Liver (tissue), 9 donors: ENCODE measurements around the gene RPS6KA2. TPM values are rescaled to one million over a fixed set of nuclear protein-coding genes. Genes with fewer than 3 reads are reported as not detected.

Experiments used
- DNase-seq: peaks from one replicate; pipeline ENCODE4 v3.0.0-alpha.2; 2017; ENCODE audit warnings: low spot score
- H3K27ac ChIP-seq, 2 donors: one replicate each; pipeline ENCODE4 v1.7.0; 2013; ENCODE audit warnings: inconsistent platforms in 2 of 2, low read length in 2 of 2, control low read depth in 1 of 2, low read depth in 1 of 2, mild to moderate bottlenecking in 1 of 2
- H3K27me3 ChIP-seq, 4 donors: one replicate each; pipeline versions ENCODE4 v1.6.1 to v1.7.0; 2013; ENCODE audit warnings: low read length in 3 of 4, inconsistent platforms in 1 of 4, mild to moderate bottlenecking in 1 of 4, moderate library complexity in 1 of 4; ENCODE audit not compliant: control insufficient read depth in 4 of 4, insufficient read depth in 4 of 4
- H3K36me3 ChIP-seq, 4 donors: one replicate each; pipeline versions ENCODE4 v1.6.1 to v1.7.0; 2013; ENCODE audit warnings: low read length in 3 of 4, mild to moderate bottlenecking in 3 of 4, low read depth in 1 of 4, moderate library complexity in 1 of 4; ENCODE audit not compliant: control insufficient read depth in 4 of 4, insufficient read depth in 3 of 4
- H3K4me1 ChIP-seq, 4 donors: one replicate each; pipeline versions ENCODE4 v1.6.1 to v1.7.0; 2013; ENCODE audit warnings: low read length in 3 of 4, mild to moderate bottlenecking in 3 of 4, moderate library complexity in 1 of 4; ENCODE audit not compliant: control insufficient read depth in 4 of 4, insufficient read depth in 4 of 4
- H3K4me3 ChIP-seq, 3 donors: one replicate each; pipeline versions ENCODE4 v1.6.1 to v1.7.0; 2013; ENCODE audit warnings: low read length in 3 of 3, control low read depth in 1 of 3, low read depth in 1 of 3, mild to moderate bottlenecking in 1 of 3
- H3K9ac ChIP-seq, 2 donors: one replicate each; pipeline ENCODE4 v1.7.0; 2013; ENCODE audit warnings: low read length in 2 of 2, mild to moderate bottlenecking in 2 of 2, moderate library complexity in 2 of 2, control low read depth in 1 of 2, low read depth in 1 of 2
- H3K9me3 ChIP-seq, 4 donors: one replicate each; pipeline versions ENCODE4 v1.6.1 to v1.7.0; 2013; ENCODE audit warnings: low read length in 3 of 4; ENCODE audit not compliant: control insufficient read depth in 4 of 4
- ATF3 ChIP-seq: IDR thresholded peaks from 2 replicates; pipeline ENCODE4 v1.6.1; 2016; ENCODE audit warnings: antibody characterized with exemption
- EGR1 ChIP-seq, 2 donors: IDR thresholded peaks; 2 replicates each; pipeline ENCODE4 v1.6.1; 2016 to 2018; ENCODE audit warnings: antibody characterized with exemption in 2 of 2, low read depth in 2 of 2
- FOXA1 ChIP-seq: IDR thresholded peaks from 2 replicates; pipeline ENCODE4 v1.6.1; 2016; ENCODE audit warnings: antibody characterized with exemption
- FOXA2 ChIP-seq: IDR thresholded peaks from 2 replicates; pipeline ENCODE4 v1.6.1; 2016; ENCODE audit warnings: antibody characterized with exemption
- GABPA ChIP-seq, 2 donors: IDR thresholded peaks in 1 of 2; conservative IDR thresholded peaks in 1 of 2; 2 replicates each; pipeline ENCODE4 v1.6.1; 2016; ENCODE audit warnings: antibody characterized with exemption in 2 of 2, mild to moderate bottlenecking in 1 of 2, moderate library complexity in 1 of 2
- HNF4A ChIP-seq, 2 donors: conservative IDR thresholded peaks; 2 replicates each; pipeline ENCODE4 v1.6.1; 2016; ENCODE audit warnings: antibody characterized with exemption in 2 of 2, mild to moderate bottlenecking in 2 of 2
- HNF4G ChIP-seq: IDR thresholded peaks from 2 replicates; pipeline ENCODE4 v1.6.1; 2016; ENCODE audit warnings: antibody characterized with exemption
- JUND ChIP-seq, 2 donors: IDR thresholded peaks; 2 replicates each; pipeline ENCODE4 v1.6.1; 2016; ENCODE audit warnings: antibody characterized with exemption in 2 of 2
- NR2F2 ChIP-seq: IDR thresholded peaks from 2 replicates; pipeline ENCODE4 v1.6.1; 2016; ENCODE audit warnings: antibody characterized with exemption
- RAD21 ChIP-seq, 2 donors: IDR thresholded peaks; 2 replicates each; pipeline ENCODE4 v1.6.1; 2016; ENCODE audit warnings: antibody characterized with exemption in 2 of 2, mild to moderate bottlenecking in 2 of 2
- REST ChIP-seq: IDR thresholded peaks from 2 replicates; pipeline ENCODE4 v1.6.1; 2016; ENCODE audit warnings: antibody characterized with exemption, mild to moderate bottlenecking
- RXRA ChIP-seq, 2 donors: IDR thresholded peaks; 2 replicates each; pipeline ENCODE4 v1.6.1; 2017 to 2018; ENCODE audit warnings: antibody characterized with exemption in 2 of 2, mild to moderate bottlenecking in 1 of 2
- SP1 ChIP-seq: IDR thresholded peaks from 2 replicates; pipeline ENCODE4 v1.6.1; 2018; ENCODE audit warnings: antibody characterized with exemption, mild to moderate bottlenecking
- TAF1 ChIP-seq: conservative IDR thresholded peaks from 2 replicates; pipeline ENCODE4 v1.6.1; 2016; ENCODE audit warnings: antibody characterized with exemption, mild to moderate bottlenecking
- YY1 ChIP-seq: IDR thresholded peaks from 2 replicates; pipeline ENCODE4 v1.6.1; 2016; ENCODE audit warnings: antibody characterized with exemption, mild to moderate bottlenecking
- WGBS: extraction: QIAGEN DNeasy Blood & Tissue Kit; methylation state at CpG from one replicate; pipeline ENCODE4 v1.1.7; 2013; 5-methylcytosine and 5-hydroxymethylcytosine counted together
- polyA plus RNA-seq, 2 donors: library from polyadenylated mRNA; stranded (reverse) in 1 of 2; unstranded in 1 of 2; fragments of 200-250 nt in 1 of 2; fragments of >200 nt in 1 of 2; fragmentation: Nextera tagmentation in 1 of 2; extraction: Ambion mirVana in 1 of 2; gene quantifications; one replicate each; pipeline versions ENCODE4 v1.2.1 to v1.2.3, GENCODE V29; 2013 to 2015
- total RNA-seq, 2 donors: library from RNA; depleted of rRNA; stranded (reverse); fragments of >200 nt; gene quantifications; one replicate each; pipeline ENCODE4 v1.2.3, GENCODE V29; 2014
- TF ChIP-seq, protein P1 (sequence below): IDR thresholded peaks from 2 replicates; pipeline ENCODE4 v1.6.1; 2016; ENCODE audit warnings: antibody characterized with exemption
- TF ChIP-seq, protein P2 (sequence below): IDR thresholded peaks from 2 replicates; pipeline ENCODE4 v1.6.1; 2016; ENCODE audit warnings: antibody characterized with exemption
- TF ChIP-seq, protein P3 (sequence below): fragments of 150-350 bp; IDR thresholded peaks from 2 replicates; pipeline ENCODE4 v1.5.1; 2017; ENCODE audit warnings: improper control_type of control experiment, low read depth, low read length; ENCODE audit not compliant: missing input control
- donor health status: healthy.
- donor health status: healthy.
- donor health status: healthy.
- donor health status: healthy.
- donor health status: healthy.

RPS6KA2 gene
- total and polyA plus RNA-seq, 4 donors: 2.5 to 9.0 (median 5.0) TPM

- TF ChIP-seq EGR1 (IDR thresholded peaks at IDR 0.05; ENCODE audit: low read depth in 2 of 2) (no peak), TAF1 (no peak), REST (no peak), HNF4A (conservative IDR thresholded peaks at IDR 0.05) (no peak), ATF3 (no peak), FOXA2 (no peak), RXRA (IDR thresholded peaks at IDR 0.05) (no peak), NR2F2 (no peak), JUND (IDR thresholded peaks at IDR 0.05) (no peak), GABPA (IDR thresholded peaks at IDR 0.05 in 1 of 2, conservative IDR thresholded peaks at IDR 0.05 in 1 of 2) (no peak), HNF4G (no peak), RAD21 (IDR thresholded peaks at IDR 0.05) (no peak)
- TF ChIP-seq, protein P1, sequence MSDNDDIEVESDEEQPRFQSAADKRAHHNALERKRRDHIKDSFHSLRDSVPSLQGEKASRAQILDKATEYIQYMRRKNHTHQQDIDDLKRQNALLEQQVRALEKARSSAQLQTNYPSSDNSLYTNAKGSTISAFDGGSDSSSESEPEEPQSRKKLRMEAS: no peak
- TF ChIP-seq, protein P2, sequence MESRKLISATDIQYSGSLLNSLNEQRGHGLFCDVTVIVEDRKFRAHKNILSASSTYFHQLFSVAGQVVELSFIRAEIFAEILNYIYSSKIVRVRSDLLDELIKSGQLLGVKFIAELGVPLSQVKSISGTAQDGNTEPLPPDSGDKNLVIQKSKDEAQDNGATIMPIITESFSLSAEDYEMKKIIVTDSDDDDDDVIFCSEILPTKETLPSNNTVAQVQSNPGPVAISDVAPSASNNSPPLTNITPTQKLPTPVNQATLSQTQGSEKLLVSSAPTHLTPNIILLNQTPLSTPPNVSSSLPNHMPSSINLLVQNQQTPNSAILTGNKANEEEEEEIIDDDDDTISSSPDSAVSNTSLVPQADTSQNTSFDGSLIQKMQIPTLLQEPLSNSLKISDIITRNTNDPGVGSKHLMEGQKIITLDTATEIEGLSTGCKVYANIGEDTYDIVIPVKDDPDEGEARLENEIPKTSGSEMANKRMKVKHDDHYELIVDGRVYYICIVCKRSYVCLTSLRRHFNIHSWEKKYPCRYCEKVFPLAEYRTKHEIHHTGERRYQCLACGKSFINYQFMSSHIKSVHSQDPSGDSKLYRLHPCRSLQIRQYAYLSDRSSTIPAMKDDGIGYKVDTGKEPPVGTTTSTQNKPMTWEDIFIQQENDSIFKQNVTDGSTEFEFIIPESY: no peak
- TF ChIP-seq, protein P3, sequence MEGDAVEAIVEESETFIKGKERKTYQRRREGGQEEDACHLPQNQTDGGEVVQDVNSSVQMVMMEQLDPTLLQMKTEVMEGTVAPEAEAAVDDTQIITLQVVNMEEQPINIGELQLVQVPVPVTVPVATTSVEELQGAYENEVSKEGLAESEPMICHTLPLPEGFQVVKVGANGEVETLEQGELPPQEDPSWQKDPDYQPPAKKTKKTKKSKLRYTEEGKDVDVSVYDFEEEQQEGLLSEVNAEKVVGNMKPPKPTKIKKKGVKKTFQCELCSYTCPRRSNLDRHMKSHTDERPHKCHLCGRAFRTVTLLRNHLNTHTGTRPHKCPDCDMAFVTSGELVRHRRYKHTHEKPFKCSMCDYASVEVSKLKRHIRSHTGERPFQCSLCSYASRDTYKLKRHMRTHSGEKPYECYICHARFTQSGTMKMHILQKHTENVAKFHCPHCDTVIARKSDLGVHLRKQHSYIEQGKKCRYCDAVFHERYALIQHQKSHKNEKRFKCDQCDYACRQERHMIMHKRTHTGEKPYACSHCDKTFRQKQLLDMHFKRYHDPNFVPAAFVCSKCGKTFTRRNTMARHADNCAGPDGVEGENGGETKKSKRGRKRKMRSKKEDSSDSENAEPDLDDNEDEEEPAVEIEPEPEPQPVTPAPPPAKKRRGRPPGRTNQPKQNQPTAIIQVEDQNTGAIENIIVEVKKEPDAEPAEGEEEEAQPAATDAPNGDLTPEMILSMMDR: no peak
- Histone ChIP-seq H3K27ac (no peak overlapping the region), H3K36me3 (no peaks in the 10 kb centered on the region), H3K9ac (no peak overlapping the region), H3K4me1 (no peaks in the 10 kb centered on the region), H3K4me3 (no peak overlapping the region), H3K9me3 (peaks cover 0 to 3% (median 1%) of the 10 kb centered on the region in 4 donors), H3K27me3 (no peaks in the 10 kb centered on the region)
- DNase-seq: no peak
- 82% methylated on average over 6 of the region's 6 CpGs for WGBS
Observed at GRCh38 chr6:166639921-166640320, 12.9 kb upstream of the RPS6KA2 start.

GRCh38 chr6:166638573-166638964 lies 11.5 kb upstream of the RPS6KA2 start:
- Histone ChIP-seq H3K4me1 (no peaks in the 10 kb centered on the region), H3K27ac (no peak overlapping the region), H3K9ac (no peak overlapping the region), H3K27me3 (no peaks in the 10 kb centered on the region), H3K36me3 (no peaks in the 10 kb centered on the region), H3K9me3 (peaks cover 0 to under 1% (median under 1%) of the 10 kb centered on the region in 4 donors), H3K4me3 (no peak overlapping the region)
- 81% methylated on average over 7 of the region's 7 CpGs for WGBS
- DNase-seq: no peak
- TF ChIP-seq, protein P2: no peak
- no peak for TF ChIP-seq JUND (IDR thresholded peaks at IDR 0.05)
- TF ChIP-seq FOXA1: no peak
- no peak for TF ChIP-seq REST
- no peak for TF ChIP-seq GABPA (IDR thresholded peaks at IDR 0.05 in 1 of 2, conservative IDR thresholded peaks at IDR 0.05 in 1 of 2)
- TF ChIP-seq RXRA (IDR thresholded peaks at IDR 0.05): no peak
- no peak for TF ChIP-seq YY1
- no peak for TF ChIP-seq NR2F2
- no peak for TF ChIP-seq FOXA2
- TF ChIP-seq TAF1: no peak
- TF ChIP-seq, protein P1: no peak
- no peak for TF ChIP-seq HNF4G
- no peak for TF ChIP-seq SP1
- TF ChIP-seq RAD21 (IDR thresholded peaks at IDR 0.05): no peak
- TF ChIP-seq EGR1 (IDR thresholded peaks at IDR 0.05; ENCODE audit: low read depth in 2 of 2): no peak
